Measurements from ENCODE around the gene KCNN3. TPM values are rescaled to one million over a fixed set of nuclear protein-coding genes. Genes with fewer than 3 reads are reported as not detected.

The KCNN3 gene
- total RNA-seq, 2 experiments from 2014 or later, result 0.11 TPM; not detected in 1

- ATAC-seq, result no peak
- Mint-ChIP-seq H3K36me3 (ENCODE audit: low read depth) (no peaks in the 10 kb centered on the region), H3K4me3 (no peak overlapping the region), H3K27me3 (no peaks in the 10 kb centered on the region), H3K9me3 (peaks cover 1% of the 10 kb centered on the region), H3K27ac (peak overlapping the region; percentile 92), H3K4me1 (ENCODE audit: low read depth) (peaks cover 33% of the 10 kb centered on the region)
- ChIA-PET POLR2A (interaction anchor here (1.7 kb wide), 1 partner anchor 24 kb away, joined by 5 read pairs; no protein-coding TSS in a partner anchor), CTCF (interaction anchor here (1.0 to 1.3 kb wide), 4 partner anchors 14 to 115 kb away, joined by 3 to 6 read pairs (median 3); no protein-coding TSS in a partner anchor)
- TF ChIP-seq CTCF (IDR thresholded peaks at IDR 0.05), result no peak
- DNase-seq, result no peak
- intact Hi-C loops (cut with micrococcal nuclease), result no loop called here
Observed at GRCh38 chr1:154783976-154784375, 86.1 kb downstream of the KCNN3 start.

GRCh38 chr1:154780541-154780940, 89.5 kb downstream of the KCNN3 start:
- no peak for ATAC-seq
- intact Hi-C loops (cut with micrococcal nuclease), result no loop called here
- no peaks in the 10 kb centered on the region for H3K27me3 Mint-ChIP-seq
- peaks cover 26% of the 10 kb centered on the region for H3K4me1 Mint-ChIP-seq (ENCODE audit: low read depth)
- no peak overlapping the region for H3K4me3 Mint-ChIP-seq
- DNase-seq, result no peak
- no peaks in the 10 kb centered on the region for H3K36me3 Mint-ChIP-seq (ENCODE audit: low read depth)
- no peak overlapping the region for H3K27ac Mint-ChIP-seq
- POLR2A ChIA-PET, result interaction anchor here (0.7 kb wide), 1 partner anchor 40 kb away, joined by 3 read pairs; no protein-coding TSS in a partner anchor
- TF ChIP-seq CTCF (IDR thresholded peaks at IDR 0.05), result no peak
- peaks cover 4% of the 10 kb centered on the region for H3K9me3 Mint-ChIP-seq
- CTCF ChIA-PET, result interaction anchor here (1.1 kb wide), 1 partner anchor 11 kb away, joined by 3 read pairs; no protein-coding TSS in a partner anchor

- Mint-ChIP-seq H3K4me1 (ENCODE audit: low read depth) (peaks cover 19% of the 10 kb centered on the region), H3K36me3 (ENCODE audit: low read depth) (no peaks in the 10 kb centered on the region), H3K27me3 (no peaks in the 10 kb centered on the region), H3K9me3 (peaks cover 4% of the 10 kb centered on the region), H3K4me3 (no peak overlapping the region), H3K27ac (no peak overlapping the region)
- intact Hi-C loops (cut with micrococcal nuclease), result no loop called here
- TF ChIP-seq CTCF (IDR thresholded peaks at IDR 0.05), result no peak
- DNase-seq (no peak), ATAC-seq (no peak)
- ChIA-PET POLR2A (interaction anchor here (0.5 kb wide), 1 partner anchor 597 kb away, joined by 3 read pairs; no protein-coding TSS in a partner anchor), CTCF (interaction anchor here (1.1 kb wide), 1 partner anchor 10 kb away, joined by 3 read pairs; no protein-coding TSS in a partner anchor)
Observed at GRCh38 chr1:154779551-154780189, 90.4 kb downstream of the KCNN3 start.

GRCh38 chr1:154778944-154779343, 91.1 kb downstream of the KCNN3 start:
- ChIA-PET CTCF (no interaction called here), POLR2A (no interaction called here)
- ATAC-seq (no peak), DNase-seq (no peak)
- no peak overlapping the region for H3K27ac Mint-ChIP-seq
- no peak for TF ChIP-seq CTCF (IDR thresholded peaks at IDR 0.05)
- intact Hi-C loops (cut with micrococcal nuclease), result no loop called here
- H3K36me3 Mint-ChIP-seq (ENCODE audit: low read depth), result no peaks in the 10 kb centered on the region
- H3K4me1 Mint-ChIP-seq (ENCODE audit: low read depth), result peaks cover 12% of the 10 kb centered on the region
- peaks cover 4% of the 10 kb centered on the region for H3K9me3 Mint-ChIP-seq
- no peaks in the 10 kb centered on the region for H3K27me3 Mint-ChIP-seq
- H3K4me3 Mint-ChIP-seq, result no peak overlapping the region

- Mint-ChIP-seq H3K27ac (no peak overlapping the region), H3K9me3 (peaks cover 4% of the 10 kb centered on the region), H3K4me3 (no peak overlapping the region), H3K36me3 (ENCODE audit: low read depth) (no peaks in the 10 kb centered on the region), H3K27me3 (no peaks in the 10 kb centered on the region), H3K4me1 (ENCODE audit: low read depth) (peaks cover 5% of the 10 kb centered on the region)
- no peak for ATAC-seq
- ChIA-PET POLR2A (no interaction called here), CTCF (interaction anchor here (1.4 kb wide), 1 partner anchor 18 kb away, joined by 4 read pairs; no protein-coding TSS in a partner anchor)
- intact Hi-C loops (cut with micrococcal nuclease), result no loop called here
- no peak for DNase-seq
- TF ChIP-seq CTCF (IDR thresholded peaks at IDR 0.05), result no peak
Observed at GRCh38 chr1:154778275-154778674, 91.8 kb downstream of the KCNN3 start.

Data from activated CD8-positive, alpha-beta T cell treated with anti-CD3 and anti-CD28 coated beads for 36 hours (primary cell).